GM18951 (cell line): ENCODE measurements around the gene KY.

Source experiments
- POLR2A ChIP-seq: IDR thresholded peaks from 4 replicates; pipeline ENCODE4 v1.6.1; 2011; ENCODE audit warnings: mild to moderate bottlenecking; ENCODE audit not compliant: insufficient read length, insufficient read depth; ENCODE audit errors: extremely low read depth
- in situ Hi-C: fragments of 300-500 bp; cut with MboI; formaldehyde crosslinking; loops from one replicate; pipeline ENCODE4 v1.12.0; 2022; ENCODE audit warnings: low sequenced_read_pairs, mixed read lengths, inconsistent platforms; ENCODE audit not compliant: unreplicated experiment

Gene KY

DNA sequence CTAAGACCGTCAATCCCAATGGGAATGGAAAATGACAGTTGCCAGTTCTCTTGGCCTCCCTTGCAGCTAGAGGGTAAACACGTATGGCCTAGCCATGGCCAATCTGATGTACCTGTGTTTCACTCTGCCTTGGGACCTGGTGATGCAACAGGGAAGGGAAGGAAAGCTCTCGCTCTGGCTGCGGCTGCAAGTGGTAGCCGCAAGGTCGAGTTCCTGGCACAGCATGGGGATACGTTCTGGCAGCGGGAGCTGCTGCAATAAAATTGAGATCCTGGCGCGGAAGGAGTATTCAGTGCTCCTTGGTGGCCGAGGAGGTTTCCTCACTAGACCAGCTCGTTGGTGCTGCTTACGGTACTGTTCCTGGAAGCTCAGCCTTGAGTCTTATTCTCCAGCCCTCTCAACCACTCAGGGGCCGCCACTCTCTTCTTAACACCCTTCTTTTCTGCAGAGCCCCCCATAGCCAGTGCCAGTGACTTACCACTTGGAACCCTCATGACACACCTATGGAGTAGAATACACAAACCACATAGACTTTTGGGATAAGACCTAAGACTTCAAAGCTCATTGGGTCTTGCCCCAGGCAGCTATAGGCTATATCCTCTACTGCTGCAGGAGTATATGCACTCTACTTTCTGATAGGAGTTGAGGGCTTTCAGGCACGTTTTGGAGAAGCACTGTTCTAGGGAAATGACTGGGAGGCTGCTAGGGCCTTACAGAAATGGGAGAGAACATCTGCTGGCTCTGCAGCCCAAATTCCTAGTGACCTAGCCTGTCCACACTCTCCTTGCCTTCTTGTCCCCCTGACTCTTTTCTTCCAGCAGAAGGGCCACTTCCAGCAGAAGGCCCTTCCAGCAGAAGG is 2.7 kb downstream of the KY start:
- TF ChIP-seq POLR2A: no peak
- in situ Hi-C loops: no loop called here

DNA sequence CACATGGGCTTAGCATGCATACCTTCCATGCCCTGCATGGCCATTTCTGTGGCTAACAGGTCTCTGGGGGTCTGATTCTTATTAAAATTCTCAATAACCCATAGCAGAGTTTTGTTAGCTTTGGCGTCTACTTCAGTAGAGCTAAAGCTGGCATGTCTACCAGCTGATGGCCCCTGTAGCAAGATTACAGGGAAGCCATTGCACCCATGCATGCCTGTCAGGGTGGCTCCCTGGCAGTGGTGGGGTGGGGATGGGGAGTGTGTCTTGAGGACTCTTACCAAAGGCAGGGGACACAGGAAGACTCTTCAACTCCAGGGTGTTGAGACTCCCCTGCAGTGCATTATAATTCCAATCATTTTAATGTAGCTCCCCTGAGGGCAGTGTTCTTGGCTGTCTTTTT is 4.7 kb downstream of the KY start:
- TF ChIP-seq POLR2A: no peak
- in situ Hi-C loops: no loop called here

DNA sequence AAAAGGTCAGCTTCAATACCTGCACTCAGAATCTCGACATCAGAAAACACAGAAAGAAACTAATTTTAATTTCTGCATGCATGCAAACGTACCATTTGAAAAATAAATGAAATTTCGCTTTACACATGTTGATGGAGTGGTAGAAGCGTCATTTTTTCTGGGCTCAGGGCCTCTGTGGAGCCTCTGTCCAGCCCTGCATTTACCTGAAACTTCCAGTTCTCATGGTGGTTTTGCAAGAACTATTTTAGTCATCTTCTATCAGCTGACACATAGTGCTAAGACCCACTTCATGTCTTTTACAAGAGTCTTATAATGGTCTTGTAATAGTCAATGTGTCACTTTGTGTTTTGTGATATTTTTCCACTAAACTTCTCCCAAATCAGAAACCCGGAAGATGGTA is 5.3 kb downstream of the KY start:
- in situ Hi-C loops: no loop called here
- no peak for TF ChIP-seq POLR2A

DNA sequence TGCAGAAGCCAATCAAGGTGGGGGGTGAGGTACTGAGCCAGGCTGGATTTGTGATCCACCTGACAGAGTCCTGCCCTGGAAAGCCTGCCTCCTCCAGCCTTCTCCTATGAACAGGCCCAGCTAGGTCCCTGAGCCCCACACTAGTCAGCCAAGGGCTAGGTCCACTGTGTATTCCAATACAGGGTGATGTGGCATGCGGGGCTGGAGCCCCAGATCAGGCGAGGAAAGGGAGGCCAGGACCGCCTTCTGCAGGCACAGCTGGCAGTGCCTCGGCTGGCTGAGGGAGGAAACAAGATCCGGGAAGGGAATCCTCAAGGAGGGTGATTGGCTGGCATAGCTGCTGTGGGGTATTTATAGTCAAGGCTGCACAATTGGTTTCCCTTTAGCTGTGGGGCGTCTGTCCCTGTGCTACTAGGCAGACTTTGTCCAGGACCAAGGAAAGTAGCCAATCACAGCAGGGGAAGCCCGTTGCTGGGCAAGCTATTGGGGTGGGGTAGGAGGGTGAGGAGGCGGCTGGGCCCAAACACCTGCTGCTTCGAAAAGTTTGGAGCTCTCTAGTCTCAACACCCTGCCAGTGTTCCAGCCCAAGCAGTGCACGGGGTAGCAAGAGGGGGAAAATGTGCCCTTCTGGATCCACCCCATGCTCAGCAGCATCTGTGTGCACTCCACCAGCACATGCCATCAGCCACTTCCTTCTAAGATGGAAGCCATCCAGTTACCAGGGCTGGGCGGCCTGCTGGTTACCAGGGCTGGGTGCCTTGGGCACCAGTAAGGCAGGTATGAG is 5.9 kb downstream of the KY start:
- in situ Hi-C loops: no loop called here
- no peak for TF ChIP-seq POLR2A

DNA sequence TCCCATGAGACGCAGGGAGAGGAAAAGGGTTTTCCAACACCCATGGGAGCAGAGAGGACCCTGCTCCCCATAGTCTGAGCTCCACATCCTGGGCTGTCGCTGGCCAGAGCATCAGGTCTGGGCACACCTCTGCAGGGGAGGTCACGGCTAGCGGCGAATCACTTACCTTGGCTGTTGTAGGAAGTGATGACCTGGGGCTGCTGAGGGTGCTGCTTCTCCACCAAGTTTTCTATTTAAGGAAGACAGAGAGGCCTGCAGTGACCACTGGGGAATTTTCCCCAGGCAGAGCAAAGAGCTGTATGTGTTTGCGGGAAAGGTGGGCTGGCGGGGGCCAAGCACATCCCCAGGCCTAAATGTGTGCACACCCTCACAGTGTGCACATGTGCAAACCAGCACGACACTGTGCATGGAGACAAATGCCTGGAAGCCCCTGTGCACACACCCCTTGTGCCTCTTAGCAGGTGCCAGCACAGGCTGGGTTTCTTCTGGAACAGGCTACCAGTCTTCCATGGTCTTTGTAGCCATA is 7.6 kb downstream of the KY start:
- in situ Hi-C loops: no loop called here

DNA sequence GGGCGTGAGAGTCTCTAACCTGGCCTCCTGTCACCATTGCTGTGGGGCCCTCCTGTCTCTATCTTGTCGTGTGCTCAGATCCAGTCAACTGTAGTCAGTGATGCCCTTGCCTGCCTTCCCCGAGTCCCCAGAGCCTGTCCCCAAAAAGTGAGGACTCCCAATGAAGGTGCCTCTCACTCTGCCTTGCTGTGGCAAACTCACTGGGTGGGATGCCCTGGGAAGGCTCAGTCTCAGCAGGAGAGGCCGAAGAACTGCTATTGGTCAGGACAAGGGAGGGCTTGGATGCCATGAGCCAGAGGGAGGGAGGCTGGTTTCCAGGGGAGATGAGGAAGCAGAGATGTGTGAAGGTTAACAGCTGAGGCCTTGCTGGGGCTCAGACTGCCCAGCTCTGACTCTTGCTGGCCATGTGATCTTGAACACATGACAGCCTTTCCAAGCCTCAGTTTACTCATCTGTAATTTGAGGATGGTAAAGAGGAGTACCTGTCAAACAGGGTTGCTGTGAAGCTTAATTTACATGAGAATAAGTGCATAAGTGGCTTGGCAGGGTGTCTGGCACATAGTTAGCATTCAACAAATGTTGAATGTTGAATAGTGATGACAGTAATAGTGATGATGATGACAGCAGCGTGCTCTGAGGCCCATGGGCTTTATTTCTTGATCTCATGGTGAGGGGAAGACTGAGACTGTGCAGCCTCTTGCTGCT is 8.2 kb downstream of the KY start:
- in situ Hi-C loops: no loop called here
- TF ChIP-seq POLR2A: no peak

More for the DNA sequence above, 7.6 kb downstream of the KY start:
- no peak for TF ChIP-seq POLR2A

DNA sequence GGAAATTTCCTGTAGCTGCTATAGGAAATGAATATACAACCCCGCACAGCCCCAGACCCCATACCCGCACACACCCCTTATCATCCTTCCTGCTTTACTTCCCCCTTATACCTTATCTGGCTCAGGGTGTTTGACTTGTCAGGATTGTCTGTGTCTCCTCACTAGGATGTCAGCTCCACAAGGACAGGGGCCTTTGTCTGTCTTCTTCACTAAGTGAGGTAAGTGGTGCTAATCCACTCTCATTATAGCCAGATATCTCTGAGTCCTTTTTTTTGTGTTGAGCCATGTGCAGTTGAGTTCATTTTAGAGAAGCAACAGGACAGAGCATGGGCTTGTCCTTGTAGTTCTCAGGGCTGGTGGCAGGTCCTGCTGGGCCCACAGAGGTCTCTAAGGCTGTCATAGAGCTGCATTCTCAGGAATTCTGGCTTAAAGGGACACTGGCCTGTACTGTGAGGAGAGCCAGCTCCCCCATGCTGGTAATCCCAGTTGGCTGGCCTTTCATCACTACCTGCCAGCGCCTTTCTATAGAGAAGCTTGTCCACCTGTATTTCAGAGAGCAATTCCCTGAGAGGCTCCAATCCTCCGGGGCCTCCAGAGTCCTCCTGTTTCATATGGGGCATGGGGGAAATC is 9.0 kb downstream of the KY start:
- in situ Hi-C loops: no loop called here
- no peak for TF ChIP-seq POLR2A

DNA sequence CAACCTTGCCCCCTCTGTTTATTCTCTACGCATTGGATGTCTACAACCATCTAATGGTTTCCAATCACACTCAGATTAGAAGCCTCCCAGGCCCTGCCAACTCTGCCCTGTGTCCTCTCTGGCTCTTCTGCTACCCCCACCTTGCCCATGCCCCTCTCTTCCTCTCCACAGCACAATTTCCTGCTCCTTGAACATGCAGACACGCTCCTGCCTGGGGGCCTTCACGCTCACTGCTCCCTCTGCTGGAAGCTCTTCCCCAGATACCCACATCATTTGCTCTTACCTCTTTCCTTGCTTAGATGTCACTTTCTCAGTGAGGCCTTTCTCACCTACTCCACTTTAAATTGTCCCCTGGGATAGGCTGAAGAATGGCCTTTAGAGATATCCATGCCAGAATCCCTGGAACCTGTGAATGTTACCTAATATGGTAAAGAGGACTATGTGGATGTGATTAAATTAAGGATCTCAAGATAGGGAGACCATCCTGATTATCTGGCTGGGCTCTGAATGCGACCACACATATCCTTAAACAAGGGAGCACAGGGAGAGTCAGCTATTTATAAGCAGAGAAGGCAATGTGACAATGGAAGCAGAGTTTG is 9.9 kb downstream of the KY start:
- TF ChIP-seq POLR2A: no peak
- in situ Hi-C loops: no loop called here

DNA sequence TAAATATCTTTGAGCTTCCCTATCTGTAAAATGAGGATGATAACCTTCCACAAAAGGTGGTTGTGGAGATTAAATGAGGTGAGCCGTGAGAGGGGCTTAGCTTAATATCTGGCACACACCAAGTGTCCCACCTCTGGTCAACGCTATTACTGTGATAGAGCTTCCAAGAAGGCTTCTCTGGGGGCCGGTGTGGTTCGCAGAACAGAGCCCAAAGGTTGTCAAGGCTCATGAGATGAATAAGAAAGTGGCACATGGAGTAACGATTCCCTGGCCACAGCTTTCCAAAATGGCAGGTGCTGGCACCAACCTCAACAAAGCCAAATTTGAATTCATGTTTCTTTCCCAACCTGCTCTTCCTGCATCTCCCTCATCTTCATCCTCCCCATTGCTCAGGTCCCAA is 10.4 kb downstream of the KY start:
- TF ChIP-seq POLR2A: no peak
- in situ Hi-C loops: no loop called here

DNA sequence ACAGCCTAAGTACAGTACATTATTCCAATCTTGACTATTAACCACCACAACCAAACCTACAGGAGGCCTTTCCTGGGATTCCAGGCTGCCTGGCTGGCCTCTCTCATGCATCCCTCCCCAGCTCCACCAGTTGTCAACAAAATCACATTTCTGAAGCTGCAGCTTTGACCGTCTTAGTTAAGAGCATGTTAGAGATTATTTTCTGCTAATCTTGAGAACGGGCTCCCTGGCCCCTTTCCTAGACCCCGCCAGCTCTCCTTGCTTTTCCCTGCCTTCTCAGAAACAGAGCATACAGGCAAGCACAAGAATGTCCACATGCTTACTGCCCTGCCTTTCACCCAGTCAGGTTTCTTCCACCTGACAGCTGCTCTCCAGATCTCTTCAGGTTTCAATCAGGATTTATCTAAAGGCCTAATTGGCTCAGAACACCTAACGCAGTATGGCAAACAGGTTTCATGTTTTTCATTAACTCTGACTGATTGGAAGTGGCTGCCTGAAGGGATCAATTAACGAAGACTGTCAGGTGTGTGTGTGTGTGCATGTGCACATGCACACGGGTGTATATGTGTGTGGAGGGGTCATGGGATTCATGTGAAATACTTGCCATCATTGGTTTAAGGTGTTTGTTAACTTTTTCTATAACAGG is 12.3 kb downstream of the KY start:
- in situ Hi-C loops: no loop called here
- no peak for TF ChIP-seq POLR2A

DNA sequence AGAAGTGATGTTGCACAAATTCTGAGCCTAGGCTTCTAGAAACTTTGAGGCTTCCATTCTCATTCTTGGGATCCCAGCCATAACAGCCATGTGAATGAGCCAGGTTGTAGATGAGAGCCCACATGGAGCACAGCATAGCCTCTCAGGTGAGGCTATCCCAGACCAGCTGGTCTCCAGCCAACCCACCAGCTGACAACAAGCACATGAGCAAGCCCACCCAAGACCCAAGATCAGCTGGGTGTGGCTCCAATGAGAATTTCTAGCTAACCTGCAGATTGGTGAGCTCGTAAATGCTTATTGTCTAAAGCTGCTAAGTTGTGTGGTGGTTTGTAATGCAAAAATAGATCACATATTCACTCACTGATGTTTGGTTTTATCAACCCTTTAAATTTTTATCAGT is 14.4 kb downstream of the KY start:
- in situ Hi-C loops: no loop called here
- TF ChIP-seq POLR2A: no peak

DNA sequence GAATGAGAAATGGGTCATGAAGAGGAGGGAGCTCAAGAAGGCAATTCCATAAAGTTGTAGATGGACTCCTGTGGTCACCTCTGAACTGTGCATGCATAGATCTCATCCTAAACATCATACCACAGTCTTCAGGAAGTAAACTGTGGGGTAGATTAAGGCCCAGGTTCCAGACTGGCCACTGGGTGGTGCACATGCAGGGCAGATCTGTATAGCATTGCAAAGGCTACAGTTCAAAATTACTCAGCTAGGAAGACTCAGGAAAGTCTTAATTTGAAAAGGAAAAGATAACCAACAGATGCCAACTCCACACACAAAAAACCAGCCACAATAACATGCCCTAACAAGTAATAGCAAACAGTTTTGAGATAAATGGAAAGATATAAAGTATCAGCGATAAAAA is 20.3 kb downstream of the KY start:
- no peak for TF ChIP-seq POLR2A
- in situ Hi-C loops: no loop called here
